Right kidney (tissue), 1 donor: ENCODE data around the gene CDK2AP2.

Source experiments
- DNase-seq: peaks from one replicate; pipeline ENCODE4 v3.0.0-alpha.2; 2016

Gene CDK2AP2

DNA sequence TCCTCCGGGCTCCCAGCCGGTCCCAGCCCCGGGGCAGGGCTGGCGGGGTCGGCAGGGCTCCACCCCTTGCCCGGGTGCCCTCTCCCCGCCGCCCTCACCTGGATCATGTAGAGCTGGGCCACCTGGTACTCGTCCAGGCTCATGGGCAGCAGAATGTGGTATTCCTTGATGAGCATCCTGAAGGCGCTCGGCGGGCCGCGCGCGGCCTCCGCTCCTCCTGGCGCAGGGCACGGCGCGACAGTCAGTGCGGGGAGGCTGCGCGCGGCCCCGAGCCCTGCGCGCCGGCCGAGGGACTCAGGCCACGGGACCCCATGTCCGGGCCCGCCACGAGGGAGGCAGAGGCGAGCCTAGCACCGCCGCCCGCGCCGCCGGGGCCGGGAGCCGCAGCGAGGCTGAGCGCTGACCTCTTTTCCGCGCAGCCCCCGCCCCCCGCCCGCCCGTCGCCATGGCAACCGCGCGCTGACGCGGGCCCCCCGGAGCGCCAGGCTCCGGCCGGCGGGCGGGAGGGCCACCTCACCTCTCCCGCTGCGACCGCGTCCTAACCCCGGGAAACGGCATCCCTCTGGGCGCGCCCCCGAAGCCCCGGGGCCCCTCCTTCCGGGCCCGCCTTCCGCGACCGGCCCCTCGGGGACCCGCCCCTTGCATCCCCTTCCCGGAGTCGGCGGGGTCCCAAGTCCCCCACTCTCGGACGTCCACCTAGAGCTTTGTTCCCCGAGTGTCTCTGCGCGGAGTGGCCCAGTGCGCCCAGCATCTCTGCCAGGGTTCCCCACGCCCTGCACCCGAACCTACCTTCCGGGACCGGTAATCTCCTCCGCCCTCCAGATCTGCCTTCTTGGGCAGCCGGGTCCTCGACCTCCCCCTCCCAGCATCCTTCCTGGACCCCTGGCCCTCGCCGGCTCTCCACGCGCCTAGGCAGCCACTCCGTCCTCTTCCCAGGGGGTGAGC lies 3.7 kb downstream of the CDK2AP2 start:
- peak; percentile 76 for DNase-seq

DNA sequence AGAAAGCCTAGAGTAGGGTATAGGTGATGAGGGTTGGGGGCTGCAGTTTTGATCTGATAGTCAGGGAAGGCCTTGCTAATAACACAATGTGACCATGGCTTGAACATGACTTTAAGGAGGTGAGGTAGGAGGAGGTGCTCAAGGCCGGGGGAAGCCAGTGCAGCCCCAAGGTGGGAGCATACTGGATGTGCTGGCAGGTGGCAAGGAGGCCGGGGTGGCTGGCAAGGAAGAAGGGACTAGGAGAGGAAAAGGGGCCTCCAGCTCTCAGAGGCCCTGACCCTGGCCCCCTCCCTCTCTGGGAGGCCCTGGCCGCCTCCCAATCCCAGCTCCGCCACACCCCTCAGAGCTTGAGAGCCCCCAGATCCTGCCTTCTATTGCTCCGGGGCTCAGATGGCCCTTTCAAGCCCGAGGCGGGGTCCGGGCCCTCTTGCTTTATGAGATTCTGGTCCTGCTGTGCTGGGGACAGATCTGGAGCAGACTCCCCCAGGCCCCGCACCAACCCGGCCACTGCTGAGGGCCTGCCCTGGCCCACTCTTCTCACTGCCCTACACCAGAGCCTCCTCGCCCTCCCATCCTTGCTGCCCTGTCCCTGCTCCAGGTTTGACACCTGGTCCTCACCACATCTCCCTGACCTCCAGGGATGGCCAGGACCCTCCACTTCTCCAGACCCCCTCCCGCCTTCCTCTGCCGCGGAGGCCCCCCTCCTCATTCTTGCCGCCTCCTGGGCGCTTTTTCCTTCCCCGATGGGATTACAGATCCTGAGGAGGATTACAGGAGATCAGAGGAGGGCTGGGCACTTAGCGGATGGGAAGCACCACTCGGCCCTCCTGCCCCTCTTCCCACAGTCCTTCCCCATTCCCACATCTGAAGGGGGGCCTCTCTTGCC lies 4.6 kb downstream of the CDK2AP2 start:
- no peak for DNase-seq

DNA sequence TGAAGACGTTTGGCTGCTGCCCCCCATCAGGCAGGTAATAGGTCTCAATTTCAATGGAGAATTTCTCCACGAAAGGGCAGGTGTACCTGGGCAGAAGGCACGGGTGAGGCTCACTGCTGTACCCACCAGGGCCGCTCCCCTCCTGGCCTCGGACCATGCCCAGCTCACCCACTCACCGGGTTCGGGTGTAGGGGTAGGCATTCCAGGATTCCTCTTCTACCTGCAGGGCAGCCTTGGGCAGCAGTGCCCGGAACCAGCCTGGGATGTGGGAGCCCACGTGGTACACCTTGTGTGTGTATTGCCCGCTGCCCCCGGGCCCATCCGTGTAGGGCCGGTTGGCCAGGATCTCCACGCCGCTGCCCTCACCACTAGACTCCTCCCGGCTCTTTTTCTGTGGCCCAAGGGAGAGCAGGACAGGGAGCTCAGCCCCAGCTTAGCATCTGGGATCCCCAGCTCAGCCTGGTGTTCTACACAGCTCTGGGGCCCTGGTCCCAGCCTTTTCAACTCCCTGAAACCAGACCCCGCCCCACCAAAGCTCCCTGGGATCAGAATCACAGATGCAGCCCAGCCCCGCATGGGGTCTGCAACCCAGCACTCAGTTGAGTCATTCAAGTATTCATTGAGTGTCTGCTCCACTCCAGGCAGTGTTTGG lies 5.5 kb downstream of the CDK2AP2 start:
- DNase-seq: no peak

DNA sequence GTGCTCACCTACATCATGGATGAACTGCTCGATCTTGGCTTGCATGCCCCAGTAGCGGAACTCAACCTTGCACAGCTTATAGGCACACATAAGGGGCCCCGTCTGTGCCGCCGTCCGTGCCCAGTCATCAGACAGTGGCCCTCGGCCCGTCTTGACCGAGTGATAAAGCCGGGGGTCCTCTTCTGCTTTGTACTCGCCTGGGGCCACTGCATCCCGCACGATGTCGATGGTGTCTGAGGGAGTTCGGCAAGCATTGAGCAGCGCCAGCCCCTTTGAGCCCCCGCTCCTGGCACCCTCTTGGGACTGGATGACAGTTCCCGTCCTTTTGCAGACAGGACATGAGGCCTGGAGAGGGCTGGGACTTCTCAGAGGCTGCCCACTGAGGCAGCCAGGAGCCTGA lies 6.1 kb downstream of the CDK2AP2 start:
- DNase-seq: no peak

DNA sequence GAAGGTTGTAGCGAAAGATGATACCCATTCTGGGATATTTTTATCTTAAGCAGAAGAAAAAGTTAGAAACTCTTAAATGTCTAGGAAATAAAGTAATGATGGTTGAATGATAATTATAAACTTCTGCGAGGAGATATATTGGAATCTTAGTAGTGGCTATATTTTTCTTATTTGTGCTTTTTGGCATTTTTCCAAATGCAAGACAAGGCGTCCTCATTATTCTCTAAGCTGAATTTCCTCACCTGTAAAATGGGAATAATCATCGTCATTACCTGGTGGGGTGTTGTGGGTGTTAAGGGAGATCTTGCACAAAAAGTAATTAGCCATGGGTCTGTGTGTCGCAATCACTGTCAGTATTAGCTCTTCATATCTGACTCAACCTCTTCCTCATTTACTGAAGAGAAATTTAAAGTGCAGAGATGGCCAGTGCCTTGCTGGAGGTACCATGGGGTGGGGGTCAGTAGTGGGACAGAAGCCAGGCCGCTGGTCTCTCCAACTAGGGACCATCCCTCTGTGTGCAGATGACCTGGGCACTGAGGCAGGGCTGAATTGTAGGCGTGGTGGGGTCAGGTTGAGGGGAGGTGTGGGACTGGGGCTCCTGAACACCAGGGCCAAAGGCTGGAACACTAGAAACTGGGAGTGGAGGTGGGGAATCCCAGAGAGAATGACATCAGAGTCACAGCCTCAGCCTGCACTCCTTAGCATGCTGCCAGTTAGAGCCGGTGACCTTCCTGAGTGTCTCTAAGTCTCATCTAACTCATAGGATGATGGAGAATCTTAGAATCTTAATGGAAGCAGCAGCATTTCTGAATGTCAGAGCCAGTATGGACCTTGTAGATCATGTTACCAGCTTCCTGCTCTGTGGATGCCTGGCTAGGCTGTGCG lies 6.9 kb downstream of the CDK2AP2 start:
- no peak for DNase-seq

DNA sequence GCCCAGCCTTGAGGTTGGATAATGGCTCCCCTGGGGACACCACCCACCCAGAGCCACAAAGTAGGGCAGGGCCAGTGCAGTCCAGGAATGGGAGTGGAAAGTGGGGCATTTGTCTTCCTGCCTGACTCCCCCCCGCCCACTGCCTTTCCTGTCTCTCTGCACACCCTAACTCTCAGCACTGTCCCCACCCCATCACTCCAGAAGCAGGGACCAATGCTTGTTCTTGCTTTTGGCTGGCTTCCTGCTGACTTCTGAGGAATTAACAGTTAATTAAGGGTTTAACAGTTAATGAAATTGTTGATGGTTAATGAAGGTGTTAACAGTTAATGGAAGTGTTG lies 7.5 kb downstream of the CDK2AP2 start:
- DNase-seq: no peak

DNA sequence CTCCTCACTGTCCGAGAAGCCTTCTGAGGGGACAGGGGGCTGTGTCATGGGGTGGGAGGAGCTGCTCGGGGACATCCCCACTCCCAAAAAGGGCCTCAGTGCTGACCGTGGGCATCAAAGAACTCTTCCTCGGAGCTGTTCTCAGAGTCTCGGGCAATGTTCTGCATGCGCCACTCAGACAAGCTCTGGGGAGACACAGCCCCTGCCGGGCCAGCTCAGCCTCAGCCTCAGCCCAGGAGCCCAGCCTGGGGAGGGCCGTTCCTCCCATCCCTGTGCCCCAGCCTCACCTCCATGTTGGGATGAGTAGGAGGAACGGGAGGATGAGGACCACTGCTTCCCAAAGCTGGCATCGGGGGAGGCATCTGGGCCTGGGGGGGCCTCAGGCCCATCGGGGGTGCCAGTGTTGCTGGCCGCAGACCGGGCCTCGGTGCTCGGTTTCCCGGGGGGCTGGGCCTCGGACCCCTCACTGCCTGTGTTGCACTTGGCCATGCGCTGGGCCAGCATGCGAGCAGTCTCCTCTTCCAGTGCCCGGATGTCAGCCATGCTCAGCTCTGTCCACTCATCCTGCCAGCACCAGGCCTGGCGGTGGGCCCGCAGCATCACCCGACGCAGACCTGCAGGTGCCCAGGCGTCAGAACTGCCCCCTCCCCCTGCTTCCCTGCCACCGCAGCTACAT lies 8.0 kb downstream of the CDK2AP2 start:
- DNase-seq: no peak

DNA sequence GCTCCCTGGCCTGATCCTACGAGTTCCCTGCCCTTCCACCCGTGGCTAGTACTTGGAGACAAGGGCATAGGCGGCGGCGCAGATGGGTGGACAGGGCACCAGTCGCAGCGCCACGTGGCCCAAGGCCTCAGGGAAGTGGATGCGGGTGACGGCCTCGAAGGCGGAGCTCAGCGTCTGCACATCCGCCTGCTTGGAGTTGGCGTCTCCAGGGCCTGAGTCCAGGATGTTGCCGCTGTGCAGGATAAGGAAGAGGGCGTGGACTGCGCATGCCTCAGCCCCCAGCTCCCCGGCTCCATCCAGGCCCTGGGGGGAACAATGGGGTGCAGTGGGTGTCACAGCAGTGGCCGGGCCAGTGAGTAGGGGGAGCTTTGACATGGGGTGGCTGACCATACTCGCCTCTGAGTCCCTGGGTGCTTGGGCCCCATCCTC lies 9.4 kb downstream of the CDK2AP2 start:
- DNase-seq: no peak

DNA sequence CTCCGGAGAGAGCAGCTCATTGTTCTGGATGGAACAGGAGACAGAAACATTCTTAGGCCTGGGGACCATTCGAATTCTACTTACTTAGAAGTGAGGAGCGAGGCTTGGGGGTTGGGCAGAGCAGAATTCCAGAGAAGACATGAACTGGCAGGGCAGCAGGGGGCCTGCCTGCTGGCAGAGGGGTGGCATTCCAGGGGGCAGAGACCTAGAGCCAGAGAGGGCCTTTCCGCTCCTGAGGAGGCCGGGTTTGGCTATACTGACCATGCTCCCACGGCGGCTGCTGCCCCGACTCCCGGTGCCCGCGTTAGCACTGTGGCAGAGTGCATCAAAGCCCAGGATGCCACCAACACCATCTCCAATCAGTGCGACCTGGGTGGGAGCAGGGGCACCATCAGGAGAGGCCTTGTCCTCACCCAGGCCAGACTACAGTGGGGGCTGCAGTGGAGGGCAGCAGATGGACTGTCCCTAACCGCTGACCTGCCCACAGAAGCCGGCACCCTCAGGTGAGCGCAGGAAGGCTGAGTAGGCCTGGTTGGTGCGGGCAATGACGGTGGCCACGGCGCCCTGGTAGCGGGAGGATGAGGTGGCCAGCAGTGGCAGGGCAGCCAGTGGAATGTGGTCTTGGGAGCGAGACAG lies 10.2 kb downstream of the CDK2AP2 start:
- no peak for DNase-seq

DNA sequence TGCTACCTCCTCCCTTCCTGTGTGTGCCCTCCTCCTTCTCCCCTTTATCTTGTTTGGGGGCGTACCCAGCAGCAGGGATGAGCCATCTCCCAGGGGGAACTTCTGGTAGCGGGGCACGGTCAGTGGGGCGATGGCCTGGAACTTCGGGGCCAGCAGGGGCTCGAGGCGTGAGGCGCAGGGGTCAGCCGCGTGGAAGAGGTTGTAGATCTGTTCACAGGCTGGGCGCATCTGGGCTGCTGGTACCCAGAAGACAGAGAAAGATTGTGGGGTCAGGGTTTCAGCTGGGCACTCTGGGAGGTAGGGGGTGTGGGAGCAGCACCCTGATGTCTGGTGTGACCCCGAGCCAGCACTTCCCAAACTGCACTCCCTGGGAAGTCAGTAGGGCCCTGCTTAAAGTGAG lies 11.8 kb downstream of the CDK2AP2 start:
- no peak for DNase-seq

DNA sequence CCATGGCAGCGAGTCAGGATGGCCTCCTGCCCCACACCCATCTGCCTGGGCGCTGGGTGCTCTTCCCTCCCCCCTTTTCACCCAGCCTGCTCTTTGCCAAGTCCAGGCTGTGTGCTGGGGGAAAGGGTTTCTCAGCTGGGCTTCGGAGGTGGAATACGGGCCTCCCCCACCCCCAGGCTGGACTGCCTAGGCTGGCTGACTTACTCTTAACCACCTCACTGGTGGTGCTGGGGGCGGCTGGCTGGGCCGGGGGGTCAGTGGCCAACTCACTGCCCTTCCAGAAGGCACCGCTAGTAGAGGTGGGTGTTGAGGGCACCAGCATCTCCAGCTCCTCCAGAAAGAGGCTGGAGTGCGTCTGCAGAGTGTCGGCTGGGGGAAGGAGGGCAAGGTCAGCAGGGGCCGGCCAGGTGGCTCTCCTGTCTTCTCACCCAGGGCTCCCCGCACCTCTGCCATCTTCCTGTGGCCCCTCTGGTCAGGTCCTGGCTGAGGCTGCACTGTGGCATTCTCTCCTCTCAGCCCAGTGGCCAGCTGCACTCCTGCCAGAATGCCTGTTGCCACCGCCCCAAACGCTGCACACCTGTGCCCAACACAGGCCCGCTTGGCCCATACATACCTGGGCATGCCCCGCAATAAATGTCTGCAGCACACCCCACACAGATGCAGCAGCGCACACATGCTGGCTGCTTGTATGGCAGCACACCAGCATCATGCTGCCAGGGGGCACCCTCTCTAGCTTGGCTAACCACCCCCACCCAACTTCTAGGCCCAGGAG lies 12.5 kb downstream of the CDK2AP2 start:
- no peak for DNase-seq

DNA sequence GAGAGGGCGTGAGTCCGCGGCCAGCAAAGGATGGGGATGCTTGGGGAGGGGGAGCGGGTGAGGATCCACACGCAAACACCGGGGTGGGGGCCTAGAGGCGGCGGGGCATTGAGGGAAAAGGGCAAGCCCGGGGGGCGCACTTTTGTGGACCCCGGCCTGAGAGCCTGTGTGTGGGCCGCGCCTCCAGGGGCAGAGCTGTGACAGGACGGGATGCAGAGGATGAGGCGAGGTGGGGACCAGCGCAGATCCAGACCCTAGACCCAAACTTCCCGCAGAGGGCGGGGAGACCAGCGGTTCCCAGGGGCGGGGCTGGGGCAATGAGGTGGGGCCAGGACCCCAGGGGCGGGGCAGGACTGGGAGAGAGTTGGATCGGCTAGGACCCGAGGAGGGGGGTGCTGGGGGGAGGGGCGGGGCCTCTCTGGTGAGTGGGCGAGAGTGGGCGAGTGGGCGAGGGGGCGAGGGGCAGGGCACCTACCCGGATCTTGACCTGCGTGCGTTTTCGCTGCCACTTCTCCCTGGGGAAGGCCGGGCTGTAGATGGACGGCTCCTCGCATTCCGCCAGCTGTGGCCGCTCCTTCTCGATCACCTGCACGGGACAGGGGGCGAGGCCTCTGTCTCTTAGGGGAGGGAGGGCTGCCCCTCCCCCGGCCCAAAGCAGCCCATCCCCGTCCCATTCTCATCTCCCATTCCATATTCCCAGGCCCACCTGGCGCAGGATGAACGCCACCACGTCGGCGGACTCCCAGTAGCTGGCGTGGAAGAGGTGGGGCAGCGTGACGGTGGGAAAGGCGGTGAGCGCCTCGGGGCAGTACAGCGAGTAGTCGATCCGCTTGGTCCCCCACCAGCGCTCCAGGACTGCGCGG lies 13.4 kb downstream of the CDK2AP2 start:
- no peak for DNase-seq

DNA sequence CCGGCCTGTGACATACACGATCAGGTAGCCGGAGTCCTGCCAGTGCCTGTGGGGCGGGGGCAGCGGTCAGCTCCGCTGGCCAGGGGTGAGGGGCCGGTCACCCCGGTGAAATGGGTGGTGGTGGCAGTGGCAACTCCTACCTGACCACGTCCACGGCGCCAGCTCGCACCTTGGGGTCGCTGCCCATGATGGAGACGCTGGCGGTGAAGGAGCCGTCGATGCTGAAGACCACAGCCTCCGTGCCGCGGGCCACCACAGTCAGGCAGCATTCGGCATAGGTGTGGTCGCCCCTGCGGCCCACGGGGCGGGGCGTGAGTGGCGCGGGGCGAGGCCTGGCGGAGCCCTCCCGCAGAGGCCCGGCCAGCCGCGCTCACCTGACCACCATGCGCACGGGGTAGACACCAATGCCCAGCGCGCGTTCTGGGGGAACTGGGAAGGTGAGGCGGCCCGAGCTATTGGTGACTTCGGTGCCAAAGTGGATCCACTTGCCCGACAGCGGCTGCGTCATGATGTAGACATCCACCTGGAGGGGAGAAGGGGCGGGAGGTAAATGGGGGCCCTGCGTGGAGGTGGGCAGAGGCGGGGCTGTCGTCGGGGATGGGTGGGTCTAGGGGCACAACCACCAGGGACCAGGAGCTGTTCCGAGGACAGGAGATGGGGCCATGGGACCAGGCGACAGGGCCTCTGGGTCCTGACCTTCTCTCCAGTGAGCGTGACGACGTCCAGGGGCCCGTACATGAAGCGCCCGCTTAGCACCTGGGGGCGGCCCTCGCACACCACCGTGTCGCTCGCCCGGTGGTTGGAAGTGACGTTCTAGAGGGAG lies 14.2 kb downstream of the CDK2AP2 start:
- DNase-seq: no peak

DNA sequence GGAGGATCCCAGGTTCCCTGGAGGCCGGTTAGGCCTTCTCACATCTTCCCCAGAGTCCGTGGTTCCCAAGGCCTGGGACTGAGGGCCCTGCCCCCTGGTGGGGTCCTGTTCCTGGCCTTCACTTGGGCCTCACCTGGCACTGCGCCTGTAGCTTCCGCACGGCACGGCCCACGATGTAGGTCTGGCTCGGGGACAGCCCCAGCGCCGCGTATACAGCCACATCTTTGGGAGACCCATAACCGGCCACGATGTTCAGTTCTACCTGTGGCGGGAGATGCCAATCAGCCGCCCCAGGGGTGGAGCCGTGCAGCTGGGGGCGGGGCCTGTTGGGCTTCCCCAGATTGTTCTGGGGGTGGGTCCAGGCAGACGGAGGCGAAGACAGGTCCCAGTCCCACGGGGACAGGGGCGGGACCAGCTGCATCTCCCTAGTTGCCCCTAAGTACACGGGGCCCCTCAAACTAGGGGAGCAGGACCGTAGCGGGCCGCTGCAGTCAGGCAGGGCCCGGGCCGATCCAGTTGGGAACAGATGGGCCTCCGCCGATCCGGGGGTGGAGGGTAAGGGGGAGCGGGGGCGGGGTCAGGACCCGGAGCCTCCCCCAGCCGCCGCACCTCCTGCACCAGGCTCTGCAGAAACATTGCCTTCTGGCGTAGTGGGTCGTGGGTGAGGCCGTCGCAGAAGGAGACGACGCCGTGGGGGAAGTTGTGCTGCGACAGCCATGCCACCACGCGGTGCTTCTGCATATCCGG lies 15.0 kb downstream of the CDK2AP2 start:
- no peak for DNase-seq

DNA sequence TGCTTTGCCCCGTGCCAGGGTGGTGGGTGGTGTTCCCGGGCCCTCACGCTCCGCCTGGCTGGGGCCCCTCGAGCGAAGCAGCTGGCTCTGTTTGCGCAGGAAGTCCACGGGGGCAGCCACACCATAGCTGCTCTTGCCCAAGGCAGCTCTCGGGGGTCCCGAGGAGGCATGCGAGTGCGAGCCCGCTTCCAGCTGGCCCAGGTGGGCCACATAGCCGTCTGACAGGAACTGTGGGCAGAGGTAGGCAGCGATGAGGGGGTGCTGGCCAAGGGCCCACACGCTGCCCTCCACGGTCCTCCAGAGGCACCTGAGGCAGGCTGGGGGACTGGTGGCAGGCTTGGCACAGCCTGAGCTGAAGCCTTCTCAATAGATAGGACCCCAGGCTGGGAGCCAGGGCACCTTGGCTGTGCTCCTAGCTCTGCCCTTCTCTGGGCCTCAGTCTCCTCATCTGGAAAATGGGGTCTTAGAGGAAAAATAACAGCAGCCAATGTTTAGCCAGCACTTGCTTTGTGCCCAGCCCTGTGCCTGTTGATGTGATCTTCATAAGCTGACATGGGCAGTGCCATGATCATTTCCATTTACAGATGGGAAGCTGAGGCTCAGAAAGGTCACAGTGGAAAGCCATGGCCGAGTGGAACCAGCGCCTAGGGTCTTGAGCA lies 15.8 kb downstream of the CDK2AP2 start:
- DNase-seq: no peak

DNA sequence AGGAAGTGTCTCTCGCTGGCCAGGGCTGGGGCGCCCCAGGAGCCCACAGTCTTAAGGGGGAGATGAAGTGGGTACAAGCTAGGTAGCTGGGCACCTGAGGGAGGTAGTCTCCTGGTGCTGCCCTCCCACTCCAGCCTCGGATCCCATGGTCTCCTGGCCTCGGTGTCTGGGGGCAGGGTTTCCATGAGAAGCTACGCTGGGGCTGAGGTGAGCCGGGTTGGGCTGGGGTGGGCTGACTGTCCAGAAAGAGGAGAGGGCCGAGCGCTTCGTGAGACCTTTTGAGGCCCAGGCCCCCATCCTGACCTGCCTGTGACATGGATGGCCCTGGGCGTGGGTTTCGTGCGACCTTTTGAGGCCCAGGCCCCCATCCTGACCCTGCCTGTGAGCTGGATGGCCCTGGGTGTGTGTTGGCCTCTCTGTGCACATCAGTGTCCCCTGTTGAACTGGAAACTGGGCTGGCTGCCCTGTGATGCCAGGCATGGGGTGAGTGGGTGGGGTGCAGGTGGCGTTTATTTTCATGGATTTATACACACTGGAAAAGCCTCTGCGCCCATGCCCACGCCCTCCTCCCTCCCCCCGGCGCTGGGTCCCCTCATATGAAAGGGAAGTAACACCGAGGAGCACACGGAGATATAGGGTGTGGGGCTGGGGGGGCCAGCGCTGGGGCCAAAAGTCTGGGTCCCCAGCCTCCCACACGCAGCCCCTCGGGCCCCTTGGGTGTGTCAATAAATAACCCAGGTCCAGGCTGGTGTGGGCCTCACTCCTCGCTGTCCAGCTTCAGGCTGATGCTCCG lies 16.5 kb downstream of the CDK2AP2 start:
- DNase-seq: no peak
